Measurements from ENCODE around the gene CLASP1. TPM values are rescaled to one million over a fixed set of nuclear protein-coding genes. Genes with fewer than 3 reads are reported as not detected.
"Not testable (repeated sequence)": the region's sequence is repeated elsewhere in the genome, so short reads cannot be mapped to it uniquely, and the experiment has no call there.

The CLASP1 gene
- 10 to 100 TPM in 2 of 3 donors, 1 to 10 TPM in 1; 7.4 to 46.8 (median 22.0) TPM for polyA plus RNA-seq

GRCh38 chr2:121649149-121649595 lies at the start of gene CLASP1:
TSS of gene CLASP1 (minus strand) at chr2:121649462. CDS start at chr2:121605895, 43,567 bp downstream.
- peaks cover 16 to 25% (median 25%) of the 10 kb centered on the region in 3 donors for H3K27me3 Mint-ChIP-seq (ENCODE audit: low read depth in 3 of 3)
- peak within 1 kb of the TSS; percentile 99 to 100 (median 100) for H3K27ac Mint-ChIP-seq
- no peak for DNase-seq
- no peaks in the 10 kb centered on the region for H3K9me3 Mint-ChIP-seq
- H3K4me3 Mint-ChIP-seq = peak within 1 kb of the TSS; percentile 97 to 100 (median 99)
- H3K36me3 Mint-ChIP-seq = no peaks in the 10 kb centered on the region
- H3K4me1 Mint-ChIP-seq = peaks cover 51 to 75% of the 10 kb centered on the region in 2 donors

- Mint-ChIP-seq H3K9me3 (no peaks in the 10 kb centered on the region), H3K27ac (peak overlapping the region; percentile 97 to 99 (median 98)), H3K27me3 (ENCODE audit: low read depth in 3 of 3) (peaks cover 11 to 23% (median 14%) of the 10 kb centered on the region in 3 donors), H3K4me1 (peaks cover 38 to 51% of the 10 kb centered on the region in 2 donors), H3K4me3 (peak overlapping the region in 3 of 5 donors; percentile 40 to 79 (median 49)), H3K36me3 (no peaks in the 10 kb centered on the region)
- peak in 2 of 3 donors; percentile 7 to 18 for DNase-seq
These were observed 49.2 kb upstream of the CLASP1 start for GRCh38 chr2:121698318-121698930.

GRCh38 chr2:121697108-121697631 lies 47.9 kb upstream of the CLASP1 start:
- Mint-ChIP-seq H3K27ac (peak overlapping the region; percentile 60 to 98 (median 91)), H3K27me3 (ENCODE audit: low read depth in 3 of 3) (peaks cover 11 to 23% (median 14%) of the 10 kb centered on the region in 3 donors), H3K9me3 (no peaks in the 10 kb centered on the region), H3K4me1 (peaks cover 34 to 46% of the 10 kb centered on the region in 2 donors), H3K36me3 (no peaks in the 10 kb centered on the region), H3K4me3 (peak overlapping the region in 1 of 5 donors; percentile 1)
- DNase-seq = no peak

- Mint-ChIP-seq H3K4me1 (peaks cover 29 to 39% of the 10 kb centered on the region in 2 donors), H3K4me3 (no peak overlapping the region), H3K27ac (peak overlapping the region in 5 of 6 donors; percentile 48 to 98 (median 93)), H3K27me3 (ENCODE audit: low read depth in 3 of 3) (peaks cover 11 to 23% (median 14%) of the 10 kb centered on the region in 3 donors), H3K36me3 (no peaks in the 10 kb centered on the region), H3K9me3 (no peaks in the 10 kb centered on the region)
- no peak for DNase-seq
These were observed 47.2 kb upstream of the CLASP1 start for GRCh38 chr2:121696410-121696930.

GRCh38 chr2:121695171-121695451 lies 45.8 kb upstream of the CLASP1 start:
- no peaks in the 10 kb centered on the region for H3K9me3 Mint-ChIP-seq
- H3K27ac Mint-ChIP-seq = peak overlapping the region in 4 of 6 donors; percentile 19 to 98 (median 65)
- peaks cover 17 to 26% of the 10 kb centered on the region in 2 donors for H3K4me1 Mint-ChIP-seq
- no peaks in the 10 kb centered on the region for H3K36me3 Mint-ChIP-seq
- H3K4me3 Mint-ChIP-seq = no peak overlapping the region
- DNase-seq = no peak
- H3K27me3 Mint-ChIP-seq (ENCODE audit: low read depth in 3 of 3) = peaks cover 7 to 15% (median 10%) of the 10 kb centered on the region in 3 donors

GRCh38 chr2:121694398-121695170 lies 45.3 kb upstream of the CLASP1 start:
- H3K27me3 Mint-ChIP-seq (ENCODE audit: low read depth in 3 of 3) = peaks cover 2 to 13% (median 5%) of the 10 kb centered on the region in 3 donors
- no peak for DNase-seq
- H3K4me1 Mint-ChIP-seq = peaks cover 11 to 20% of the 10 kb centered on the region in 2 donors
- peaks cover 0 to 3% (median 0%) of the 10 kb centered on the region in 3 donors for H3K36me3 Mint-ChIP-seq
- H3K9me3 Mint-ChIP-seq = no peaks in the 10 kb centered on the region
- H3K4me3 Mint-ChIP-seq = no peak overlapping the region
- peak overlapping the region in 4 of 6 donors; percentile 19 to 98 (median 65) for H3K27ac Mint-ChIP-seq

- not testable (repeated sequence) for H3K4me3 Mint-ChIP-seq
These were observed 41.3 kb upstream of the CLASP1 start for GRCh38 chr2:121690572-121690971.

GRCh38 chr2:121690095-121690494 lies 40.8 kb upstream of the CLASP1 start:
- Mint-ChIP-seq H3K36me3 (peaks cover 0 to 3% (median 0%) of the 10 kb centered on the region in 3 donors), H3K4me3 (no peak overlapping the region), H3K27ac (peak overlapping the region in 1 of 6 donors; percentile 27)

More at GRCh38 chr2:121690572-121690971, 41.3 kb upstream of the CLASP1 start:
- not testable (repeated sequence) for H3K27ac Mint-ChIP-seq; H3K36me3 Mint-ChIP-seq; H3K27me3 Mint-ChIP-seq (ENCODE audit: low read depth in 3 of 3); DNase-seq; H3K9me3 Mint-ChIP-seq
- H3K4me1 Mint-ChIP-seq = peaks cover 4 to 10% of the 10 kb centered on the region in 2 donors

GRCh38 chr2:121689356-121689755 lies 40.1 kb upstream of the CLASP1 start:
- Mint-ChIP-seq H3K27ac (peak overlapping the region in 2 of 6 donors; percentile 27 to 57), H3K9me3 (peaks cover 0 to 3% (median 1%) of the 10 kb centered on the region in 6 donors), H3K36me3 (peaks cover 0 to 4% (median under 1%) of the 10 kb centered on the region in 3 donors), H3K27me3 (ENCODE audit: low read depth in 3 of 3) (no peaks in the 10 kb centered on the region), H3K4me1 (peaks cover 4 to 10% of the 10 kb centered on the region in 2 donors), H3K4me3 (no peak overlapping the region)
- DNase-seq = peak in 1 of 3 donors; percentile 2

More at GRCh38 chr2:121690095-121690494, 40.8 kb upstream of the CLASP1 start:
- DNase-seq = no peak
- Mint-ChIP-seq H3K27me3 (ENCODE audit: low read depth in 3 of 3) (no peaks in the 10 kb centered on the region), H3K9me3 (peaks cover 0 to 1% (median 0%) of the 10 kb centered on the region in 6 donors), H3K4me1 (peaks cover 4 to 10% of the 10 kb centered on the region in 2 donors)

GRCh38 chr2:121688820-121689219 lies 39.6 kb upstream of the CLASP1 start:
- Mint-ChIP-seq H3K27ac (peak overlapping the region in 3 of 6 donors; percentile 18 to 91 (median 68)), H3K9me3 (peaks cover 0 to 8% (median 6%) of the 10 kb centered on the region in 6 donors), H3K36me3 (peaks cover 0 to 9% (median 6%) of the 10 kb centered on the region in 3 donors), H3K4me3 (no peak overlapping the region), H3K27me3 (ENCODE audit: low read depth in 3 of 3) (peaks cover 0 to 3% (median 0%) of the 10 kb centered on the region in 3 donors), H3K4me1 (peaks cover 4 to 10% of the 10 kb centered on the region in 2 donors)
- DNase-seq = peak; percentile 9 to 29 (median 24)

GRCh38 chr2:121686902-121687301 lies 37.6 kb upstream of the CLASP1 start:
- Mint-ChIP-seq H3K27me3 (ENCODE audit: low read depth in 3 of 3) (peaks cover 0 to 4% (median 0%) of the 10 kb centered on the region in 3 donors), H3K9me3 (peaks cover 3 to 26% (median 20%) of the 10 kb centered on the region in 6 donors), H3K27ac (no peak overlapping the region), H3K4me3 (no peak overlapping the region), H3K4me1 (peaks cover 4 to 10% of the 10 kb centered on the region in 2 donors), H3K36me3 (peaks cover 4 to 10% (median 10%) of the 10 kb centered on the region in 3 donors)
- DNase-seq = no peak

- H3K27me3 Mint-ChIP-seq (ENCODE audit: low read depth in 3 of 3) = peaks cover 0 to 5% (median 0%) of the 10 kb centered on the region in 3 donors
- no peak for DNase-seq
- peaks cover 4 to 10% (median 10%) of the 10 kb centered on the region in 3 donors for H3K36me3 Mint-ChIP-seq
- H3K27ac Mint-ChIP-seq = peak overlapping the region in 1 of 6 donors; percentile 29
- H3K4me1 Mint-ChIP-seq = peaks cover 4 to 10% of the 10 kb centered on the region in 2 donors
- H3K4me3 Mint-ChIP-seq = no peak overlapping the region
- H3K9me3 Mint-ChIP-seq = peaks cover 3 to 33% (median 26%) of the 10 kb centered on the region in 6 donors
These were observed 37.0 kb upstream of the CLASP1 start for GRCh38 chr2:121686218-121686617.

Data from immature natural killer cell (primary cell).